H1 (cell line): ENCODE measurements around the gene SMIM28. TPM values are rescaled to one million over a fixed set of nuclear protein-coding genes. Genes with fewer than 3 reads are reported as not detected.
A peak's percentile ranks its signal among the peaks of the same experiment; 100 is the strongest.

ENCODE experiments used
- CTCF ChIA-PET: fragments of 300-600 bp; sonication (Branson Sonifier 250); formaldehyde crosslinking; loops from one replicate; lab custom pipeline; 2021; ENCODE audit not compliant: partially characterized antibody; lab: Charles Lee
- POLR2A ChIA-PET: fragments of 300-600 bp; sonication (Branson Sonifier 250); formaldehyde crosslinking; loops from one replicate; lab custom pipeline; 2021; ENCODE audit warnings: inconsistent platforms; ENCODE audit not compliant: partially characterized antibody; lab: Charles Lee
- DNase-seq, 2 experiments: peaks; one replicate each; pipeline versions ENCODE4 v3.0.0 to v3.0.0-alpha.2; 2010 to 2022; ENCODE audit warnings: low spot score in 2 of 2, low read depth in 1 of 2, mixed read lengths in 1 of 2
- FAIRE-seq: peaks from 2 replicates; lab custom pipeline; 2011; peaks lifted over from hg19 to GRCh38; lab: Jason Lieb, UNC
- H2AFZ ChIP-seq: 2 replicates; pipeline ENCODE4 v1.8.1; 2012; ENCODE audit warnings: low read length, inconsistent platforms
- H2AK5ac ChIP-seq: 2 replicates; pipeline ENCODE4 v1.6.1; 2013; ENCODE audit warnings: low read depth, low read length
- H2BK120ac ChIP-seq: replicated peaks from 2 replicates; pipeline ENCODE3; 2013; ENCODE audit warnings: low read depth, low read length, inconsistent platforms
- H2BK12ac ChIP-seq: 2 replicates; pipeline ENCODE4 v1.6.1; 2013; ENCODE audit warnings: low read depth, low read length
- H2BK15ac ChIP-seq: 2 replicates; pipeline ENCODE4 v1.6.1; 2013; ENCODE audit warnings: low read length
- H2BK20ac ChIP-seq: 2 replicates; pipeline ENCODE4 v1.6.1; 2013; ENCODE audit warnings: low read length
- H2BK5ac ChIP-seq: 2 replicates; pipeline ENCODE4 v1.6.1; 2013; ENCODE audit warnings: low read depth, low read length
- H3K14ac ChIP-seq: 2 replicates; pipeline ENCODE4 v1.6.1; 2013; ENCODE audit warnings: inconsistent platforms; ENCODE audit not compliant: insufficient read length
- H3K18ac ChIP-seq: 2 replicates; pipeline ENCODE4 v1.6.1; 2013; ENCODE audit warnings: low read length; ENCODE audit errors: extremely low read depth
- H3K23ac ChIP-seq: 2 replicates; pipeline ENCODE4 v1.6.1; 2013; ENCODE audit warnings: inconsistent platforms; ENCODE audit not compliant: insufficient read length
- H3K23me2 ChIP-seq: 2 replicates; pipeline ENCODE4 v1.6.1; 2013; ENCODE audit warnings: low read depth, low read length
- H3K27ac ChIP-seq: 2 replicates; pipeline ENCODE4 v1.6.1; 2011; ENCODE audit warnings: low read depth, low read length, inconsistent platforms
- H3K27me3 ChIP-seq, 4 experiments: replicated peaks in 1 of 4; 1 replicate in 1 of 4; 2 replicates in 3 of 4; pipeline versions ENCODE4 v1.6.1 to v1.8.1; 2011 to 2013; ENCODE audit warnings: low read length in 3 of 4, mild to moderate bottlenecking in 3 of 4, inconsistent platforms in 2 of 4, mixed read lengths in 2 of 4, moderate library complexity in 1 of 4; ENCODE audit not compliant: control insufficient read depth in 3 of 4, insufficient read depth in 3 of 4; ENCODE audit errors: extremely low read depth in 1 of 4
- H3K36me3 ChIP-seq, 4 experiments: 2 replicates each; pipeline versions ENCODE4 v1.6.1 to v1.8.1; 2011 to 2013; ENCODE audit warnings: mild to moderate bottlenecking in 4 of 4, low read length in 3 of 4, moderate library complexity in 2 of 4, control low read depth in 1 of 4, inconsistent platforms in 1 of 4; ENCODE audit not compliant: insufficient read depth in 4 of 4, control insufficient read depth in 2 of 4
- H3K4ac ChIP-seq: replicated peaks from 2 replicates; pipeline ENCODE3; 2013; ENCODE audit warnings: low read length, low read depth, mixed read lengths, inconsistent platforms; ENCODE audit not compliant: insufficient read length
- H3K4me1 ChIP-seq, 4 experiments: replicated peaks in 1 of 4; 1 replicate in 1 of 4; 2 replicates in 3 of 4; pipeline versions ENCODE4 v1.6.1 to v1.8.1; 2011 to 2013; ENCODE audit warnings: low read length in 3 of 4, inconsistent platforms in 2 of 4, mixed read lengths in 1 of 4; ENCODE audit not compliant: insufficient read depth in 4 of 4, control insufficient read depth in 3 of 4
- H3K4me2 ChIP-seq, 2 experiments: 2 replicates each; pipeline versions ENCODE4 v1.6.1 to v1.8.1; 2011 to 2013; ENCODE audit warnings: low read depth in 2 of 2, low read length in 2 of 2, control low read depth in 1 of 2, inconsistent platforms in 1 of 2, mild to moderate bottlenecking in 1 of 2; ENCODE audit not compliant: insufficient read depth in 1 of 2
- H3K4me3 ChIP-seq, 4 experiments: fragments of 200-600, 300-600 bp in 1 of 4; sonication (generic), shearing (Covaris generic), sonication (Bioruptor Twin) in 1 of 4; 2 replicates each; pipeline versions ENCODE4 v1.5.1 to v1.8.1; 2011 to 2016; ENCODE audit warnings: low read length in 4 of 4, low read depth in 3 of 4, control low read depth in 2 of 4, inconsistent platforms in 2 of 4, mild to moderate bottlenecking in 2 of 4, mixed read lengths in 1 of 4, moderate library complexity in 1 of 4; ENCODE audit not compliant: insufficient read depth in 2 of 4; ENCODE audit errors: extremely low read depth in 1 of 4
- H3K56ac ChIP-seq: replicated peaks from 2 replicates; pipeline ENCODE3; 2013; ENCODE audit warnings: low read depth, mild to moderate bottlenecking, mixed read lengths, low read length, inconsistent platforms; ENCODE audit not compliant: insufficient read length
- H3K79me1 ChIP-seq: 2 replicates; pipeline ENCODE4 v1.6.1; 2013; ENCODE audit warnings: low read depth, low read length, control low read depth
- H3K79me2 ChIP-seq, 2 experiments: 2 replicates each; pipeline versions ENCODE4 v1.6.1 to v1.8.1; 2012 to 2013; ENCODE audit warnings: low read length in 2 of 2, mild to moderate bottlenecking in 2 of 2, inconsistent platforms in 1 of 2; ENCODE audit not compliant: insufficient read depth in 2 of 2, control insufficient read depth in 1 of 2
- H3K9ac ChIP-seq, 4 experiments: replicated peaks in 1 of 4; 1 replicate in 1 of 4; 2 replicates in 3 of 4; pipeline versions ENCODE4 v1.6.1 to v1.8.1; 2011 to 2013; ENCODE audit warnings: low read depth in 3 of 4, low read length in 3 of 4, control low read depth in 2 of 4, mild to moderate bottlenecking in 2 of 4, moderate library complexity in 2 of 4, inconsistent platforms in 1 of 4; ENCODE audit errors: extremely low read depth in 1 of 4
- H3K9me3 ChIP-seq, 2 experiments: 2 replicates each; pipeline versions ENCODE4 v1.6.1 to v1.8.1; 2012 to 2013; ENCODE audit warnings: mild to moderate bottlenecking in 2 of 2, moderate library complexity in 2 of 2, control low read depth in 1 of 2, inconsistent platforms in 1 of 2, low read depth in 1 of 2, low read length in 1 of 2, mixed read lengths in 1 of 2; ENCODE audit not compliant: insufficient read depth in 2 of 2
- H4K20me1 ChIP-seq, 2 experiments: replicated peaks in 1 of 2; 2 replicates each; pipeline versions ENCODE3 to v1.8.1; 2011 to 2013; ENCODE audit warnings: inconsistent platforms in 2 of 2, low read length in 2 of 2, mild to moderate bottlenecking in 1 of 2; ENCODE audit not compliant: insufficient read depth in 2 of 2, control insufficient read depth in 1 of 2
- H4K5ac ChIP-seq: 2 replicates; pipeline ENCODE4 v1.6.1; 2013; ENCODE audit warnings: low read length, low read depth, mixed read lengths, inconsistent platforms; ENCODE audit not compliant: insufficient read length
- H4K8ac ChIP-seq: 2 replicates; pipeline ENCODE4 v1.8.0; 2013; ENCODE audit warnings: mild to moderate bottlenecking, moderate library complexity, low read length, inconsistent platforms; ENCODE audit not compliant: insufficient read depth; ENCODE audit errors: extremely low read depth
- H4K91ac ChIP-seq: replicated peaks from 2 replicates; pipeline ENCODE3; 2013; ENCODE audit warnings: low read length, mixed read lengths, inconsistent platforms; ENCODE audit not compliant: insufficient read length
- CTCF ChIP-seq, 3 experiments: IDR thresholded peaks; 1 replicate in 2 of 3; 2 replicates in 1 of 3; pipeline versions ENCODE4 v1.5.1 to v1.6.1; 2011; ENCODE audit warnings: low read length in 3 of 3, mild to moderate bottlenecking in 3 of 3, inconsistent platforms in 2 of 3, low read depth in 1 of 3, moderate library complexity in 1 of 3; ENCODE audit not compliant: insufficient read depth in 1 of 3; ENCODE audit errors: control extremely low read depth in 1 of 3
- EP300 ChIP-seq, 2 experiments: IDR thresholded peaks; 1 replicate in 1 of 2; 2 replicates in 1 of 2; pipeline ENCODE4 v1.6.1; 2011 to 2012; ENCODE audit warnings: low read depth in 2 of 2, low read length in 2 of 2, mild to moderate bottlenecking in 2 of 2, borderline replicate concordance in 1 of 2, inconsistent platforms in 1 of 2, moderate library complexity in 1 of 2
- MAX ChIP-seq: IDR thresholded peaks from 2 replicates; pipeline ENCODE4 v1.6.1; 2012; ENCODE audit warnings: inconsistent platforms
- POLR2AphosphoS5 ChIP-seq: IDR thresholded peaks from 2 replicates; pipeline ENCODE4 v1.6.1; 2011; ENCODE audit warnings: low read depth, low read length
- SRF ChIP-seq: IDR thresholded peaks from 2 replicates; pipeline ENCODE4 v1.6.1; 2011; ENCODE audit warnings: mild to moderate bottlenecking, low read depth, low read length, moderate library complexity
- TAF7 ChIP-seq: optimal IDR thresholded peaks from 2 replicates; pipeline ENCODE3; 2011; ENCODE audit warnings: low read depth, mild to moderate bottlenecking, inconsistent platforms, low read length, moderate library complexity, borderline replicate concordance
- TCF12 ChIP-seq: IDR thresholded peaks from 2 replicates; pipeline ENCODE4 v1.6.1; 2011; ENCODE audit warnings: low read depth, mild to moderate bottlenecking, low read length
- whole genome bisulfite sequencing, 2 experiments: shearing (Covaris generic) in 1 of 2; methylation state at CpG; one replicate each; pipeline versions ENCODE4 v1.1.6 to v1.1.7; 2013 to 2015; ENCODE audit warnings: low lambda C conversion rate in 2 of 2, mixed read lengths in 2 of 2, inconsistent platforms in 1 of 2, low coverage in 1 of 2, missing lambda C conversion rate in 1 of 2; ENCODE audit not compliant: insufficient replicate concordance in 2 of 2, insufficient coverage in 1 of 2, insufficient read length in 1 of 2; ENCODE audit errors: extremely low coverage in 1 of 2, missing lambda C conversion rate in 1 of 2; 5-methylcytosine and 5-hydroxymethylcytosine counted together
- polyA plus RNA-seq, 7 experiments: library from polyadenylated mRNA; depleted of rRNA in 3 of 7; stranded (reverse) in 5 of 7; unstranded in 2 of 7; fragments of >200 nt in 5 of 7; fragments of 200-250 nt in 2 of 7; gene quantifications; 1 replicate in 5 of 7; 2 replicates in 1 of 7; 4 replicates in 1 of 7; pipeline versions ENCODE4 v1.2.1 to v1.2.3, GENCODE V29; 2011 to 2013; ENCODE audit warnings: missing spikeins in 2 of 7, mixed read lengths in 2 of 7
- total RNA-seq: library from RNA; stranded (reverse); fragmentation: NEBNext Ultra II Directional; extraction: Animal tissue kit (Norgen Biotek cat#: 25700); gene quantifications from 2 replicates; pipeline ENCODE4 v1.2.1, GENCODE V29; 2021

SMIM28 gene
- total and polyA plus RNA-seq, 2 of the 8 experiments (the other 6 are each of a cell fraction or from before 2014, with no cell fraction given): not detected

GRCh38 chr6:138403801-138404665 is 26.3 kb downstream of the SMIM28 start, which contains the start of gene HEBP2:
HEBP2 (plus strand) TSS chr6:138404223; CDS start chr6:138404496, 273 bp downstream.
- peak within 1 kb of the TSS; percentile 57 to 86 (median 82) for H3K4me3 ChIP-seq
- H4K20me1 ChIP-seq: no peaks in the 10 kb centered on the region
- no peak within 1 kb of the TSS for H3K14ac ChIP-seq
- H3K27me3 ChIP-seq: no peaks in the 10 kb centered on the region; a peak in 1 of 7 replicates
- H3K9ac ChIP-seq: peak within 1 kb of the TSS; percentile 47 to 74 (median 69); a peak in 6 of 7 replicates
- H4K91ac ChIP-seq: peak within 1 kb of the TSS; percentile 92
- no peak within 1 kb of the TSS for H2BK120ac ChIP-seq
- H3K23ac ChIP-seq: no peak within 1 kb of the TSS
- no peaks in the 10 kb centered on the region for H3K79me2 ChIP-seq
- CTCF ChIA-PET: interaction anchor here (0.7 to 4.2 kb wide), 23 partner anchors 10 to 407 kb away, joined by 3 to 35 read pairs (median 3); no protein-coding TSS in a partner anchor
- H2AFZ ChIP-seq: peak within 1 kb of the TSS; percentile 58
- peak within 1 kb of the TSS; percentile 90 for H2BK12ac ChIP-seq
- WGBS, 2 experiments: 3% methylated on average over 55 of the region's 92 CpGs; no CpG with 5 or more reads in 1 of the 2 experiments
- peak within 1 kb of the TSS; percentile 98 for H3K18ac ChIP-seq
- peak within 1 kb of the TSS; percentile 62 for H3K56ac ChIP-seq
- peak within 1 kb of the TSS; percentile 82 for H4K8ac ChIP-seq
- no peak within 1 kb of the TSS for H2AK5ac ChIP-seq
- H3K23me2 ChIP-seq: peaks cover 6% of the 10 kb centered on the region; the same call in 1 of the 2 replicates
- no peak within 1 kb of the TSS for H2BK20ac ChIP-seq
- peak within 1 kb of the TSS; percentile 74 to 86 for H3K4me2 ChIP-seq
- H3K79me1 ChIP-seq: no peaks in the 10 kb centered on the region; the same call in 1 of the 2 replicates
- no peak for FAIRE-seq
- H2BK5ac ChIP-seq: peak within 1 kb of the TSS; percentile 46
- H3K9me3 ChIP-seq: no peaks in the 10 kb centered on the region
- POLR2A ChIA-PET: interaction anchor here (0.8 to 3.0 kb wide), 8 partner anchors 11 to 366 kb away, joined by 3 to 12 read pairs (median 4); no protein-coding TSS in a partner anchor
- H4K5ac ChIP-seq: peak within 1 kb of the TSS; percentile 92
- peak within 1 kb of the TSS; percentile 72; the same call in 1 of the 2 replicates for H2BK15ac ChIP-seq
- H3K4ac ChIP-seq: peak within 1 kb of the TSS; percentile 44
- DNase-seq: peak; percentile 92 to 97
- H3K36me3 ChIP-seq: peaks cover 0 to 28% (median 12%) of the 10 kb centered on the region in 4 experiments; a peak in 6 of 8 replicates
- peak within 1 kb of the TSS; percentile 77 for H3K27ac ChIP-seq
- H3K4me1 ChIP-seq: peaks cover 0 to 3% (median 0%) of the 10 kb centered on the region in 4 experiments; a peak in 3 of 7 replicates
- peak; percentile 92; the same call in 1 of the 2 replicates for TF ChIP-seq TCF12
- TF ChIP-seq SRF: no peak
- peak; percentile 79 to 83 (median 80) for TF ChIP-seq CTCF (IDR thresholded peaks at IDR 0.05; ENCODE audit: control extremely low read depth in 1 of 3, insufficient read depth in 1 of 3, low read depth in 1 of 3, low read length in 3 of 3)
- TF ChIP-seq TAF7: peak; percentile 57
- peak; percentile 25 to 92; a peak in 2 of 3 replicates for TF ChIP-seq EP300 (IDR thresholded peaks at IDR 0.05; ENCODE audit: borderline replicate concordance in 1 of 2, low read depth in 2 of 2, low read length in 2 of 2)
- TF ChIP-seq MAX: peak; percentile 69
- TF ChIP-seq POLR2AphosphoS5: peak; percentile 52; the same call in 1 of the 2 replicates
